HCT116 (cell line): Measurements from ENCODE around the gene LDHAL6B. TPM values are rescaled to one million over a fixed set of nuclear protein-coding genes. Genes with fewer than 3 reads are reported as not detected.
A peak's percentile ranks its signal among the peaks of the same experiment; 100 is the strongest.

ENCODE experiments used
- ATAC-seq: fragments of 200-7000 bp; cut with Tn5 transposase; 2 replicates; pipeline ENCODE4 v1.9.1; 2020; ENCODE audit warnings: mild to moderate bottlenecking, moderate library complexity
- BruUV-seq: library from RNA; stranded (reverse); fragments of 400-500 nt; replicated peaks from 2 replicates; lab custom pipeline; 2021; lab: Mats Ljungman, UMichigan
- CTCF ChIA-PET: fragments of 300-600 bp; sonication (Branson Sonifier 250); formaldehyde crosslinking; loops from one replicate; lab custom pipeline; 2021; ENCODE audit warnings: antibody characterized with exemption; lab: Charles Lee
- POLR2A ChIA-PET: fragments of 300-600, 350-600 bp; sonication (Branson Sonifier 250); formaldehyde crosslinking; loops from one replicate; lab custom pipeline; 2021; ENCODE audit warnings: antibody characterized with exemption; lab: Charles Lee
- RAD21 ChIA-PET, 2 experiments: fragments of 300-600 bp; sonication (Branson Sonifier 250); formaldehyde crosslinking; loops; one replicate each; lab custom pipeline; 2023; ENCODE audit warnings: low total read pairs in 2 of 2; ENCODE audit not compliant: uncharacterized antibody in 2 of 2, unreplicated experiment in 2 of 2, low non-redundant PET in 1 of 2; lab: Charles Lee
- DNase-seq: peaks from one replicate; pipeline ENCODE4 v3.0.0-alpha.2; 2010; ENCODE audit warnings: low read depth, low spot score
- H2AFZ ChIP-seq: fragments of 200-600 bp; shearing (Covaris generic), sonication (generic); 2 replicates; pipeline ENCODE4 v1.6.1; 2017; ENCODE audit warnings: low read depth, mixed run types, mixed read lengths, antibody characterized with exemption, low read length; ENCODE audit not compliant: poor library complexity, severe bottlenecking
- H3K27ac ChIP-seq: 2 replicates; pipeline ENCODE4 v1.5.1; 2012; ENCODE audit warnings: low read depth, low read length
- H3K27me3 ChIP-seq: fragments of 200-600 bp; sonication (generic); 2 replicates; pipeline ENCODE4 v1.6.1; 2016; ENCODE audit warnings: mixed run types, low read length, mixed read lengths; ENCODE audit not compliant: insufficient read depth
- H3K36me3 ChIP-seq, 2 experiments: fragments of 200-500 bp in 1 of 2; fragments of 200-600 bp in 1 of 2; sonication (Bioruptor generic) in 1 of 2; sonication (generic) in 1 of 2; 2 replicates each; pipeline versions ENCODE4 v1.5.1 to v1.6.1; 2014 to 2016; ENCODE audit warnings: low read length in 2 of 2, inconsistent platforms in 1 of 2, mixed read lengths in 1 of 2, mixed run types in 1 of 2; ENCODE audit not compliant: insufficient read depth in 2 of 2, control insufficient read depth in 1 of 2
- H3K4me1 ChIP-seq, 2 experiments: fragments of 200-600 bp in 1 of 2; sonication (generic) in 1 of 2; 2 replicates each; pipeline versions ENCODE4 v1.5.1 to v1.6.1; 2012 to 2017; ENCODE audit warnings: low read length in 2 of 2, inconsistent platforms in 1 of 2, mild to moderate bottlenecking in 1 of 2, mixed read lengths in 1 of 2, mixed run types in 1 of 2, moderate library complexity in 1 of 2; ENCODE audit not compliant: insufficient read depth in 2 of 2, control insufficient read depth in 1 of 2
- H3K4me2 ChIP-seq: fragments of 200-600 bp; sonication (generic); 2 replicates; pipeline ENCODE4 v1.6.1; 2017; ENCODE audit warnings: mixed run types, low read length, mixed read lengths
- H3K4me3 ChIP-seq, 2 experiments: fragments of 200-600 bp in 1 of 2; sonication (generic) in 1 of 2; replicated peaks in 1 of 2; 2 replicates each; pipeline ENCODE4 v1.5.1; 2011 to 2016; ENCODE audit warnings: low read length in 2 of 2, control low read depth in 1 of 2, low read depth in 1 of 2, mild to moderate bottlenecking in 1 of 2, mixed read lengths in 1 of 2, mixed run types in 1 of 2
- H3K79me2 ChIP-seq: fragments of 200-600 bp; sonication (generic); 2 replicates; pipeline ENCODE4 v1.6.1; 2017; ENCODE audit warnings: mild to moderate bottlenecking, mixed run types, low read length, moderate library complexity, mixed read lengths; ENCODE audit not compliant: insufficient read depth
- H3K9ac ChIP-seq: fragments of 200-600 bp; sonication (generic); 2 replicates; pipeline ENCODE4 v1.6.1; 2016; ENCODE audit warnings: low read length, mixed read lengths
- H3K9me2 ChIP-seq: fragments of 200-600 bp; sonication (generic), shearing (Covaris generic); 2 replicates; pipeline ENCODE4 v1.6.1; 2017; ENCODE audit warnings: mixed run types, mild to moderate bottlenecking, moderate library complexity; ENCODE audit not compliant: insufficient read depth
- H3K9me3 ChIP-seq, 2 experiments: fragments of 200-500 bp in 1 of 2; fragments of 200-600 bp in 1 of 2; sonication (Bioruptor generic) in 1 of 2; sonication (generic) in 1 of 2; 2 replicates each; pipeline ENCODE4 v1.6.1; 2014 to 2017; ENCODE audit warnings: low read length in 2 of 2, mixed read lengths in 2 of 2, inconsistent platforms in 1 of 2, low read depth in 1 of 2, mild to moderate bottlenecking in 1 of 2, mixed run types in 1 of 2, moderate library complexity in 1 of 2; ENCODE audit not compliant: control insufficient read depth in 1 of 2, insufficient read depth in 1 of 2
- H4K20me1 ChIP-seq: fragments of 200-600 bp; sonication (generic), shearing (Covaris generic); 2 replicates; pipeline ENCODE4 v1.6.1; 2017; ENCODE audit warnings: mixed run types, mild to moderate bottlenecking, moderate library complexity; ENCODE audit not compliant: insufficient read depth
- ATF3 ChIP-seq: IDR thresholded peaks from 2 replicates; pipeline ENCODE4 v1.6.1; 2012
- CBX3 ChIP-seq: IDR thresholded peaks from 2 replicates; pipeline ENCODE4 v1.6.1; 2012; ENCODE audit warnings: low read depth
- CEBPB ChIP-seq: IDR thresholded peaks from 2 replicates; pipeline ENCODE4 v1.6.1; 2012; ENCODE audit warnings: low read depth
- CTCF ChIP-seq, 3 experiments: fragments of 200-600 bp in 1 of 3; sonication (generic) in 1 of 3; IDR thresholded peaks in 2 of 3; conservative IDR thresholded peaks in 1 of 3; 2 replicates each; pipeline ENCODE4 v1.5.1; 2012 to 2017; ENCODE audit warnings: low read depth in 2 of 3, low read length in 2 of 3, antibody characterized with exemption in 1 of 3, borderline replicate concordance in 1 of 3, control low read depth in 1 of 3, mild to moderate bottlenecking in 1 of 3, mixed read lengths in 1 of 3, mixed run types in 1 of 3, moderate library complexity in 1 of 3; ENCODE audit not compliant: insufficient read depth in 1 of 3
- EGR1 ChIP-seq: IDR thresholded peaks from 2 replicates; pipeline ENCODE4 v1.6.1; 2012; ENCODE audit warnings: low read depth
- EZH2phosphoT487 ChIP-seq: fragments of 200-600 bp; IDR thresholded peaks from 2 replicates; pipeline ENCODE4 v1.6.1; 2018; ENCODE audit warnings: antibody characterized with exemption, borderline replicate concordance
- FOSL1 ChIP-seq: IDR thresholded peaks from 2 replicates; pipeline ENCODE4 v1.6.1; 2012; ENCODE audit warnings: low read depth
- JUND ChIP-seq: IDR thresholded peaks from 2 replicates; pipeline ENCODE4 v1.6.1; 2012
- MAX ChIP-seq: IDR thresholded peaks from 2 replicates; pipeline ENCODE4 v1.6.1; 2012
- POLR2A ChIP-seq: IDR thresholded peaks from 2 replicates; pipeline ENCODE4 v1.7.0; 2011; ENCODE audit warnings: borderline replicate concordance; ENCODE audit not compliant: insufficient read depth, insufficient read length; ENCODE audit errors: extremely low read depth
- POLR2AphosphoS5 ChIP-seq: IDR thresholded peaks from 2 replicates; pipeline ENCODE4 v1.6.1; 2011; ENCODE audit warnings: mild to moderate bottlenecking, low read depth, low read length, moderate library complexity
- RAD21 ChIP-seq: IDR thresholded peaks from 2 replicates; pipeline ENCODE4 v1.6.1; 2012; ENCODE audit warnings: low read depth, mild to moderate bottlenecking
- REST ChIP-seq: IDR thresholded peaks from 2 replicates; pipeline ENCODE4 v1.6.1; 2012; ENCODE audit warnings: low read depth
- SIN3A ChIP-seq: IDR thresholded peaks from 2 replicates; pipeline ENCODE4 v1.6.1; 2012; ENCODE audit warnings: low read depth
- SRF ChIP-seq: IDR thresholded peaks from 2 replicates; pipeline ENCODE4 v1.6.1; 2012; ENCODE audit warnings: low read depth
- TCF7L2 ChIP-seq: IDR thresholded peaks from 2 replicates; pipeline ENCODE4 v1.7.0; 2011; ENCODE audit warnings: borderline replicate concordance, inconsistent platforms; ENCODE audit not compliant: insufficient read depth, insufficient read length; ENCODE audit errors: extremely low read depth
- YY1 ChIP-seq: IDR thresholded peaks from 2 replicates; pipeline ENCODE4 v1.6.1; 2011; ENCODE audit warnings: low read length, low read depth, moderate library complexity, mild to moderate bottlenecking; ENCODE audit not compliant: insufficient replicate concordance; ENCODE audit errors: extremely low read depth
- ZBTB33 ChIP-seq: IDR thresholded peaks from 2 replicates; pipeline ENCODE4 v1.6.1; 2011; ENCODE audit warnings: mild to moderate bottlenecking, low read length, moderate library complexity; ENCODE audit not compliant: insufficient replicate concordance; ENCODE audit errors: extremely low read depth
- ZFX ChIP-seq: fragments of 450-650 bp; IDR thresholded peaks from 2 replicates; pipeline ENCODE4 v1.6.1; 2017
- ZNF274 ChIP-seq: fragments of 200-500 bp; sonication (Bioruptor generic); IDR thresholded peaks from 2 replicates; pipeline ENCODE4 v1.6.1; 2014; ENCODE audit warnings: mild to moderate bottlenecking, low read depth, low read length, inconsistent platforms
- intact Hi-C: fragments of 100-400 bp; cut with micrococcal nuclease; formaldehyde crosslinking; loops from 2 replicates; pipeline ENCODE4 v1.10.0; 2022
- total RNA-seq: library from RNA; stranded (reverse); gene quantifications from one replicate; pipeline ENCODE4 v1.2.1, GENCODE V29; 2021; ENCODE audit not compliant: unreplicated experiment

LDHAL6B gene
- total RNA-seq, 1 experiment from 2014 or later: not detected

GRCh38 chr15:59166166-59166565 is 40.5 kb upstream of the LDHAL6B start:
- TF ChIP-seq EGR1 (no peak), MAX (no peak), JUND (no peak), ATF3 (no peak), YY1 (no peak), ZNF274 (no peak), EZH2phosphoT487 (no peak), FOSL1 (no peak), ZFX (no peak), CBX3 (no peak), TCF7L2 (no peak), ZBTB33 (no peak), REST (no peak), SRF (no peak), POLR2AphosphoS5 (no peak), SIN3A (no peak), RAD21 (no peak), POLR2A (no peak), CEBPB (no peak), CTCF (IDR thresholded peaks at IDR 0.05 in 2 of 3, conservative IDR thresholded peaks at IDR 0.05 in 1 of 3; ENCODE audit: borderline replicate concordance in 1 of 3, insufficient read depth in 1 of 3, low read depth in 2 of 3, low read length in 2 of 3) (no peak)
- Histone ChIP-seq H3K4me3 (no peak overlapping the region), H3K79me2 (no peaks in the 10 kb centered on the region), H3K9me2 (no peaks in the 10 kb centered on the region), H3K27me3 (no peaks in the 10 kb centered on the region), H3K36me3 (0 out of 4 replicates have a peak, but pooled peaks cover 0 to 4% of the 10 kb centered on the region in 2 experiments), H3K4me1 (peaks cover 20 to 32% of the 10 kb centered on the region in 2 experiments), H3K27ac (peak overlapping the region; percentile 5; the same call in 1 of the 2 replicates), H2AFZ (no peak overlapping the region), H3K4me2 (no peak overlapping the region; the same call in 1 of the 2 replicates), H3K9me3 (no peaks in the 10 kb centered on the region), H3K9ac (no peak overlapping the region), H4K20me1 (no peaks in the 10 kb centered on the region)
- CTCF ChIA-PET: interaction anchor here (1.2 kb wide), 1 partner anchor 363 kb away, joined by 6 read pairs; no protein-coding TSS in a partner anchor
- RAD21 ChIA-PET: interaction anchor here in 1 of 2 experiments (2.0 kb wide), 1 partner anchor 363 kb away, joined by 7 read pairs; no protein-coding TSS in a partner anchor
- DNase-seq (no peak), ATAC-seq (no peak)
- intact Hi-C loops: no loop called here
- BruUV-seq: no TSS peak
- POLR2A ChIA-PET: no interaction called here
